Endothelial cell of umbilical vein (primary cell): ENCODE data around the gene ETV3. TPM values are rescaled to one million over a fixed set of nuclear protein-coding genes. Genes with fewer than 3 reads are reported as not detected.

Experiments
- BruUV-seq: library from RNA; stranded (reverse); fragments of 400-500 nt; replicated peaks from 2 replicates; lab custom pipeline; 2021; lab: Mats Ljungman, UMichigan
- CTCF ChIA-PET: fragments of 300-600, 350-600 bp; sonication (Branson Sonifier 250); formaldehyde crosslinking; loops from one replicate; lab custom pipeline; 2021; ENCODE audit warnings: antibody characterized with exemption, inconsistent platforms; lab: Charles Lee
- POLR2A ChIA-PET: fragments of 300-600, 350-600 bp; sonication (Branson Sonifier 250); formaldehyde crosslinking; loops from one replicate; lab custom pipeline; 2021; ENCODE audit warnings: antibody characterized with exemption, inconsistent platforms; lab: Charles Lee
- DNase-seq: peaks from one replicate; pipeline ENCODE4 v3.0.0-alpha.2; 2011; ENCODE audit warnings: low read depth, low spot score
- FAIRE-seq: peaks from 2 replicates; lab custom pipeline; 2011; peaks lifted over from hg19 to GRCh38; lab: Jason Lieb, UNC
- H2AFZ ChIP-seq: 2 replicates; pipeline ENCODE4 v1.6.0; 2012; ENCODE audit warnings: low read depth, low read length, control low read depth, inconsistent platforms
- H3K27ac ChIP-seq: 2 replicates; pipeline ENCODE4 v1.5.1; 2011; ENCODE audit warnings: low read depth, mild to moderate bottlenecking, control low read depth, low read length, moderate library complexity; ENCODE audit not compliant: insufficient read depth
- H3K27me3 ChIP-seq, 2 experiments: 2 replicates each; pipeline versions ENCODE4 v1.6.0 to v1.6.1; 2011; ENCODE audit warnings: low read length in 2 of 2, mixed read lengths in 1 of 2; ENCODE audit not compliant: control insufficient read depth in 2 of 2, insufficient read depth in 2 of 2
- H3K36me3 ChIP-seq, 2 experiments: 2 replicates in 1 of 2; 3 replicates in 1 of 2; pipeline ENCODE4 v1.5.1; 2011; ENCODE audit warnings: low read length in 2 of 2, mild to moderate bottlenecking in 1 of 2, moderate library complexity in 1 of 2; ENCODE audit not compliant: control insufficient read depth in 2 of 2, insufficient read depth in 2 of 2; ENCODE audit errors: extremely low read depth in 1 of 2
- H3K4me1 ChIP-seq: 3 replicates; pipeline ENCODE4 v1.5.1; 2011; ENCODE audit warnings: mild to moderate bottlenecking, low read length; ENCODE audit not compliant: control insufficient read depth, insufficient read depth; ENCODE audit errors: extremely low read depth
- H3K4me2 ChIP-seq: 2 replicates; pipeline ENCODE4 v1.6.1; 2011; ENCODE audit warnings: low read length, control low read depth, mixed read lengths; ENCODE audit not compliant: insufficient read depth
- H3K4me3 ChIP-seq, 3 experiments: fragments of 200-600 bp in 1 of 3; sonication (generic), shearing (Covaris generic) in 1 of 3; replicated peaks in 1 of 3; 2 replicates each; pipeline ENCODE4 v1.5.1; 2011 to 2016; ENCODE audit warnings: control low read depth in 3 of 3, low read length in 3 of 3, mild to moderate bottlenecking in 2 of 3, inconsistent platforms in 1 of 3, low read depth in 1 of 3, moderate library complexity in 1 of 3; ENCODE audit not compliant: insufficient read depth in 1 of 3
- H3K79me2 ChIP-seq: 2 replicates; pipeline ENCODE4 v1.6.0; 2012; ENCODE audit warnings: low read length, inconsistent platforms; ENCODE audit not compliant: control insufficient read depth, insufficient read depth
- H3K9ac ChIP-seq: replicated peaks from 2 replicates; pipeline ENCODE3; 2011; ENCODE audit warnings: low read length, control low read depth; ENCODE audit not compliant: insufficient read depth; ENCODE audit errors: extremely low read depth
- H3K9me1 ChIP-seq: replicated peaks from 3 replicates; pipeline ENCODE4 v1.6.0; 2011; ENCODE audit warnings: mild to moderate bottlenecking, low read length; ENCODE audit not compliant: control insufficient read depth, insufficient read depth; ENCODE audit errors: extremely low read depth
- H3K9me3 ChIP-seq: replicated peaks from 2 replicates; pipeline ENCODE4 v1.5.1; 2012; ENCODE audit warnings: low read length, inconsistent platforms; ENCODE audit not compliant: control insufficient read depth, insufficient read depth
- H4K20me1 ChIP-seq: replicated peaks from 2 replicates; pipeline ENCODE3; 2011; ENCODE audit warnings: mild to moderate bottlenecking, low read length; ENCODE audit not compliant: control insufficient read depth, insufficient read depth; ENCODE audit errors: extremely low read depth
- CTCF ChIP-seq, 2 donors: IDR thresholded peaks; 1 replicate in 1 of 2; 2 replicates in 1 of 2; pipeline ENCODE4 v1.5.1; 2011; ENCODE audit warnings: low read length in 2 of 2, mild to moderate bottlenecking in 2 of 2, moderate library complexity in 2 of 2, control low read depth in 1 of 2, inconsistent platforms in 1 of 2, low read depth in 1 of 2; ENCODE audit not compliant: insufficient read depth in 1 of 2; ENCODE audit errors: extremely low read depth in 1 of 2
- EZH2 ChIP-seq: IDR thresholded peaks from 2 replicates; pipeline ENCODE4 v1.6.1; 2012; ENCODE audit warnings: borderline replicate concordance, low read depth, mild to moderate bottlenecking, moderate library complexity, low read length, inconsistent platforms; ENCODE audit not compliant: severe bottlenecking
- FOS ChIP-seq: IDR thresholded peaks from 2 replicates; pipeline ENCODE4 v1.6.1; 2011; ENCODE audit warnings: mild to moderate bottlenecking, low read length, moderate library complexity, borderline replicate concordance; ENCODE audit not compliant: insufficient read depth
- POLR2AphosphoS5 ChIP-seq: IDR thresholded peaks from 2 replicates; pipeline ENCODE4 v1.6.1; 2012; ENCODE audit warnings: low read depth, mild to moderate bottlenecking, control low read depth, low read length, moderate library complexity; ENCODE audit not compliant: insufficient read depth
- dilution Hi-C: fragments of 300-500 bp; cut with MboI; formaldehyde crosslinking; loops from one replicate; pipeline ENCODE4 v1.15.0; 2019; ENCODE audit warnings: low sequenced_read_pairs; ENCODE audit not compliant: extremely low pct_ligation_motif_present
- intact Hi-C: fragments of 100-400 bp; cut with micrococcal nuclease; formaldehyde crosslinking; loops from one replicate; pipeline ENCODE4 v1.10.0; 2022
- polyA plus RNA-seq, 4 experiments: library from polyadenylated mRNA; depleted of rRNA in 3 of 4; stranded (reverse) in 3 of 4; unstranded in 1 of 4; fragments of >200 nt; gene quantifications; 2 replicates each; pipeline versions ENCODE4 v1.2.1 to v1.2.3, GENCODE V29; 2011 to 2012; ENCODE audit warnings: missing spikeins in 1 of 4
- total RNA-seq: library from RNA; stranded (reverse); gene quantifications from 2 replicates; pipeline ENCODE4 v1.2.3, GENCODE V29; 2021

Gene ETV3
- total and polyA plus RNA-seq, 2 donors (not counting 3 experiments of a cell fraction or from before 2014, with no cell fraction given) = 6.8 to 22.3 TPM

- POLR2A ChIA-PET = no interaction called here
- BruUV-seq = no TSS peak
Observed at GRCh38 chr1:157146244-157146643, 8.0 kb upstream of the ETV3 start.

More at GRCh38 chr1:157146244-157146643, 8.0 kb upstream of the ETV3 start:
- CTCF ChIA-PET = interaction anchor here (1.1 to 14.5 kb wide), 2 partner anchors 10 to 57 kb away, joined by 4 to 1121 read pairs; no protein-coding TSS in a partner anchor
- H3K9me1 ChIP-seq = no peaks in the 10 kb centered on the region
- H3K9me3 ChIP-seq = no peaks in the 10 kb centered on the region
- H3K36me3 ChIP-seq = no peaks in the 10 kb centered on the region
- peaks cover 0 to 6% of the 10 kb centered on the region in 2 experiments for H3K27me3 ChIP-seq
- FAIRE-seq (no peak), DNase-seq (no peak)
- H3K4me3 ChIP-seq = no peak overlapping the region
- no peak overlapping the region for H2AFZ ChIP-seq
- H3K9ac ChIP-seq = no peak overlapping the region
- dilution Hi-C loops (no loop called here), intact Hi-C loops (no loop called here)
- no peaks in the 10 kb centered on the region for H3K79me2 ChIP-seq
- H3K4me2 ChIP-seq = no peak overlapping the region
- no peak overlapping the region for H3K27ac ChIP-seq
- H4K20me1 ChIP-seq = no peaks in the 10 kb centered on the region
- H3K4me1 ChIP-seq = peaks cover 4% of the 10 kb centered on the region
- TF ChIP-seq EZH2 (no peak), CTCF (IDR thresholded peaks at IDR 0.05; ENCODE audit: extremely low read depth in 1 of 2, insufficient read depth in 1 of 2, low read depth in 1 of 2, low read length in 2 of 2) (no peak), FOS (no peak), POLR2AphosphoS5 (no peak)
